Adrenal gland (tissue), 12 donors: Measurements from ENCODE around the gene EPHA4. TPM values are rescaled to one million over a fixed set of nuclear protein-coding genes. Genes with fewer than 3 reads are reported as not detected.

Experiments
- DNase-seq, 7 donors: peaks; one replicate each; pipeline ENCODE4 v3.0.0-alpha.2; 2019 to 2020
- H3K27ac ChIP-seq, 5 donors: fragments of 200-600 bp; sonication (generic) in 4 of 5; 1 replicate in 3 of 5; 2 replicates in 2 of 5; pipeline versions ENCODE4 v1.5.1 to v1.8.0; 2016 to 2020; ENCODE audit warnings: mild to moderate bottlenecking in 1 of 5
- H3K27me3 ChIP-seq: fragments of 200-600 bp; 2 replicates; pipeline ENCODE4 v1.8.0; 2021
- H3K36me3 ChIP-seq, 2 donors: fragments of 200-600 bp; replicated peaks in 1 of 2; 1 replicate in 1 of 2; 2 replicates in 1 of 2; pipeline versions ENCODE4 v1.5.1 to v1.8.0; 2018 to 2022
- H3K4me1 ChIP-seq, 2 donors: fragments of 200-600 bp; replicated peaks in 1 of 2; 1 replicate in 1 of 2; 2 replicates in 1 of 2; pipeline versions ENCODE4 v1.5.1 to v1.8.0; 2018 to 2021
- H3K4me3 ChIP-seq, 4 donors: fragments of 200-600 bp; sonication (generic) in 3 of 4; one replicate each; pipeline ENCODE4 v1.5.1; 2016 to 2018
- H3K9me3 ChIP-seq, 3 donors: fragments of 200-600 bp; sonication (generic) in 1 of 3; replicated peaks in 1 of 3; 1 replicate in 2 of 3; 2 replicates in 1 of 3; pipeline versions ENCODE4 v1.5.1 to v1.8.0; 2016 to 2021
- CTCF ChIP-seq, 6 experiments: fragments of 450-650 bp in 4 of 6; fragments of 200-600 bp in 2 of 6; sonication (generic) in 1 of 6; IDR thresholded peaks; 1 replicate in 5 of 6; 2 replicates in 1 of 6; pipeline versions ENCODE4 v1.5.1 to v1.8.0; 2016 to 2021; ENCODE audit warnings: antibody characterized with exemption in 6 of 6, mild to moderate bottlenecking in 2 of 6, moderate library complexity in 1 of 6
- POLR2A ChIP-seq, 2 donors: fragments of 450-650 bp; IDR thresholded peaks; one replicate each; pipeline ENCODE4 v1.6.1; 2017; ENCODE audit warnings: antibody characterized with exemption in 2 of 2, mild to moderate bottlenecking in 2 of 2, moderate library complexity in 1 of 2
- WGBS, 4 donors: extraction: QIAGEN DNeasy Blood & Tissue Kit in 2 of 4; methylation state at CpG; one replicate each; pipeline versions ENCODE4 v1.1.5 to v1.1.7; 2013 to 2017; 5-methylcytosine and 5-hydroxymethylcytosine counted together
- intact Hi-C, 2 donors: fragments of 100-400 bp; cut with DNase I; formaldehyde crosslinking; loops; one replicate each; pipeline versions ENCODE4 v1.14.1 to v1.15.0; 2022 to 2023
- polyA plus RNA-seq, 3 donors: library from polyadenylated mRNA; stranded (reverse); fragments of 200-250 nt in 2 of 3; fragments of 350-450 nt in 1 of 3; fragmentation: Illumina TruSeq in 1 of 3; extraction: RNeasy Lipid Tissue Mini Kit (QIAGEN cat#74804) in 1 of 3; gene quantifications; one replicate each; pipeline ENCODE4 v1.2.3, GENCODE V29; 2013 to 2014
- total RNA-seq, 9 donors: library from RNA; depleted of rRNA in 4 of 9; stranded (reverse); fragments of >200 nt in 4 of 9; fragments of 120-200 nt in 1 of 9; fragmentation: NEBNext Ultra II Directional in 1 of 9; extraction: Animal tissue kit (Norgen Biotek cat#: 25700) in 1 of 9; gene quantifications; one replicate each; pipeline versions ENCODE4 v1.1.0 to v1.2.4, GENCODE V29; 2013 to 2023
- donor health status: healthy with polysubstance abuse.
- donor health status: Bipolar disorder and iron deficiency.
- donor health status: DM: yes; HTN: yes; CAD: no.
- donor health status: DM: no; HTN: no; CAD: no.
- donor health status: DM: no; HTN: no; CAD: no.
- donor health status: DM: yes; HTN: yes; CAD: no.

Gene EPHA4
- total and polyA plus RNA-seq, 12 donors = 3.0 to 72.9 (median 12.1) TPM

GRCh38 chr2:221549143-221549542, 23.0 kb downstream of the EPHA4 start:
- Histone ChIP-seq H3K27ac (no peak overlapping the region), H3K36me3 (no peaks in the 10 kb centered on the region), H3K4me3 (no peak overlapping the region), H3K27me3 (peaks cover 3% of the 10 kb centered on the region), H3K9me3 (no peaks in the 10 kb centered on the region), H3K4me1 (no peaks in the 10 kb centered on the region)
- DNase-seq = no peak
- TF ChIP-seq CTCF (IDR thresholded peaks at IDR 0.05) (no peak), POLR2A (IDR thresholded peaks at IDR 0.05) (no peak)
- intact Hi-C loops = no loop called here

- TF ChIP-seq POLR2A (IDR thresholded peaks at IDR 0.05) (no peak), CTCF (IDR thresholded peaks at IDR 0.05) (no peak)
- Histone ChIP-seq H3K27ac (no peak overlapping the region), H3K36me3 (no peaks in the 10 kb centered on the region), H3K4me1 (no peaks in the 10 kb centered on the region), H3K4me3 (no peak overlapping the region), H3K27me3 (peaks cover 3% of the 10 kb centered on the region), H3K9me3 (no peaks in the 10 kb centered on the region)
- WGBS, 4 donors = 74 to 85% (median 80%) methylated on average over 2 of the region's 2 CpGs
- intact Hi-C loops = no loop called here
- no peak for DNase-seq
Measured at GRCh38 chr2:221546505-221547225, 25.4 kb downstream of the EPHA4 start.

- Histone ChIP-seq H3K27me3 (no peaks in the 10 kb centered on the region), H3K27ac (no peak overlapping the region), H3K4me1 (no peaks in the 10 kb centered on the region), H3K36me3 (no peaks in the 10 kb centered on the region), H3K9me3 (no peaks in the 10 kb centered on the region), H3K4me3 (no peak overlapping the region)
- intact Hi-C loops = no loop called here
- 94 to 99% (median 96%) methylated on average over 6 of the region's 6 CpGs for WGBS, 4 donors
- TF ChIP-seq POLR2A (IDR thresholded peaks at IDR 0.05) (no peak), CTCF (IDR thresholded peaks at IDR 0.05) (no peak)
- DNase-seq = no peak
Measured at GRCh38 chr2:221541131-221541735, 30.9 kb downstream of the EPHA4 start.

GRCh38 chr2:221539246-221539645, 32.9 kb downstream of the EPHA4 start:
- no peaks in the 10 kb centered on the region for H3K27me3 ChIP-seq
- H3K4me3 ChIP-seq = no peak overlapping the region
- no peaks in the 10 kb centered on the region for H3K9me3 ChIP-seq
- no peak for DNase-seq
- intact Hi-C loops = no loop called here
- 93 to 95% (median 94%) methylated on average over 4 of the region's 4 CpGs for WGBS, 4 donors
- H3K36me3 ChIP-seq = no peaks in the 10 kb centered on the region
- H3K27ac ChIP-seq = no peak overlapping the region
- no peaks in the 10 kb centered on the region for H3K4me1 ChIP-seq
- TF ChIP-seq POLR2A (IDR thresholded peaks at IDR 0.05) = no peak
- no peak for TF ChIP-seq CTCF (IDR thresholded peaks at IDR 0.05)
